ENCODE data around the gene CCDC191.

- TF ChIP-seq, protein P1, sequence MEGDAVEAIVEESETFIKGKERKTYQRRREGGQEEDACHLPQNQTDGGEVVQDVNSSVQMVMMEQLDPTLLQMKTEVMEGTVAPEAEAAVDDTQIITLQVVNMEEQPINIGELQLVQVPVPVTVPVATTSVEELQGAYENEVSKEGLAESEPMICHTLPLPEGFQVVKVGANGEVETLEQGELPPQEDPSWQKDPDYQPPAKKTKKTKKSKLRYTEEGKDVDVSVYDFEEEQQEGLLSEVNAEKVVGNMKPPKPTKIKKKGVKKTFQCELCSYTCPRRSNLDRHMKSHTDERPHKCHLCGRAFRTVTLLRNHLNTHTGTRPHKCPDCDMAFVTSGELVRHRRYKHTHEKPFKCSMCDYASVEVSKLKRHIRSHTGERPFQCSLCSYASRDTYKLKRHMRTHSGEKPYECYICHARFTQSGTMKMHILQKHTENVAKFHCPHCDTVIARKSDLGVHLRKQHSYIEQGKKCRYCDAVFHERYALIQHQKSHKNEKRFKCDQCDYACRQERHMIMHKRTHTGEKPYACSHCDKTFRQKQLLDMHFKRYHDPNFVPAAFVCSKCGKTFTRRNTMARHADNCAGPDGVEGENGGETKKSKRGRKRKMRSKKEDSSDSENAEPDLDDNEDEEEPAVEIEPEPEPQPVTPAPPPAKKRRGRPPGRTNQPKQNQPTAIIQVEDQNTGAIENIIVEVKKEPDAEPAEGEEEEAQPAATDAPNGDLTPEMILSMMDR (IDR thresholded peaks at IDR 0.05): no peak
- TF ChIP-seq POLR2A (IDR thresholded peaks at IDR 0.05): no peak
Measured at GRCh38 chr3:114079761-114080160, 23.4 kb upstream of the CCDC191 start.

Data from esophagus squamous epithelium (tissue), 4 donors.